ENCODE results near the gene HCN2. TPM values are rescaled to one million over a fixed set of nuclear protein-coding genes. Genes with fewer than 3 reads are reported as not detected.
A peak's percentile ranks its signal among the peaks of the same experiment; 100 is the strongest.

The HCN2 gene
- total and polyA plus RNA-seq, 9 of the 15 experiments (the other 6 are each of a cell fraction or from before 2014, with no cell fraction given): 0.29 to 4.2 (median 0.82) TPM; not detected in 2

DNA sequence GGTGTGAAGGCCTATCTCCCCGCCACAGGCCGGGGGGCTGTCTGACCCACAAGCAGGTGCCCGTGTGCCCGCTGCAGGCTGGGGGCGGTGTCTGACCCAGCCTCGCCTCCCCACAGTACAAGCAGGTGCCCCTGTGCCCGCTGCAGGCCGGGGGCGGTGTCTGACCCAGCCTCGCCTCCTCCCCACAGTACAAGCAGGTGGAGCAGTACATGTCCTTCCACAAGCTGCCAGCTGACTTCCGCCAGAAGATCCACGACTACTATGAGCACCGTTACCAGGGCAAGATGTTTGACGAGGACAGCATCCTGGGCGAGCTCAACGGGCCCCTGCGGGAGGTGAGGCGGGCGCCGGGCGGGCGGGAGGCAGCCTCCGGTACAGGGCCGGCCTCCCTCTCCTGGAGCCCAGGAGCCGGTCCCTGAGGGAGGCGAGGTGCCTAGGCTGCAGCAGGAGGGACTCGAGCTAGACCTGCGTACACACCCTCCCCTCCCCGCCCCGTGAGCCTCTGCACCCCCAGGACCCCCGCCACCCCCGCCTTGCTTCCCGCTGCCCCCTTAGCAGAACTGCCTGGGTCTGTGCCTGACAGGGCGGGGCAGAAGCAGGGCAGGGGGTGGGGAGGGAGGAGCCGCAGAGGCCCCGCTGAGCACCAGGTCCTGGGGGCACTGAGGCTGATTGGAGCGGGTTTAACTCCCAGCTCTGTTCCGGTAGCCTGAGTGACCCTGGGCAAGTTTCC, 20.6 kb downstream of the HCN2 start (continued):
- no peak for TF ChIP-seq HOMEZ (CRISPR knock-in tag; IDR thresholded peaks at IDR 0.05)
- TF ChIP-seq, protein P1, sequence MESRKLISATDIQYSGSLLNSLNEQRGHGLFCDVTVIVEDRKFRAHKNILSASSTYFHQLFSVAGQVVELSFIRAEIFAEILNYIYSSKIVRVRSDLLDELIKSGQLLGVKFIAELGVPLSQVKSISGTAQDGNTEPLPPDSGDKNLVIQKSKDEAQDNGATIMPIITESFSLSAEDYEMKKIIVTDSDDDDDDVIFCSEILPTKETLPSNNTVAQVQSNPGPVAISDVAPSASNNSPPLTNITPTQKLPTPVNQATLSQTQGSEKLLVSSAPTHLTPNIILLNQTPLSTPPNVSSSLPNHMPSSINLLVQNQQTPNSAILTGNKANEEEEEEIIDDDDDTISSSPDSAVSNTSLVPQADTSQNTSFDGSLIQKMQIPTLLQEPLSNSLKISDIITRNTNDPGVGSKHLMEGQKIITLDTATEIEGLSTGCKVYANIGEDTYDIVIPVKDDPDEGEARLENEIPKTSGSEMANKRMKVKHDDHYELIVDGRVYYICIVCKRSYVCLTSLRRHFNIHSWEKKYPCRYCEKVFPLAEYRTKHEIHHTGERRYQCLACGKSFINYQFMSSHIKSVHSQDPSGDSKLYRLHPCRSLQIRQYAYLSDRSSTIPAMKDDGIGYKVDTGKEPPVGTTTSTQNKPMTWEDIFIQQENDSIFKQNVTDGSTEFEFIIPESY (CRISPR knock-in tag; IDR thresholded peaks at IDR 0.05): 0 out of 2 replicates have a peak, but pooled peaks have one; percentile 12
- no peak for TF ChIP-seq NRF1 (conservative IDR thresholded peaks at IDR 0.05 in 1 of 2, IDR thresholded peaks at IDR 0.05 in 1 of 2)
- TF ChIP-seq PRMT5 (CRISPR knock-in tag; IDR thresholded peaks at IDR 0.05): no peak
- TF ChIP-seq PCBP2 (IDR thresholded peaks at IDR 0.05; ENCODE audit: low read depth, low read length, poor library complexity, severe bottlenecking): no peak
- no peak for TF ChIP-seq SRSF9 (IDR thresholded peaks at IDR 0.05; ENCODE audit: borderline replicate concordance, low read depth, low read length)
- TF ChIP-seq PBX2 (CRISPR knock-in tag; IDR thresholded peaks at IDR 0.05; ENCODE audit: low read depth): no peak
- no peak for TF ChIP-seq PBX2 (tag; conservative IDR thresholded peaks at IDR 0.05; ENCODE audit: low read depth)
- no peak for TF ChIP-seq SAFB (IDR thresholded peaks at IDR 0.05; ENCODE audit: borderline replicate concordance, low read depth, low read length)
- TF ChIP-seq POLR2G (IDR thresholded peaks at IDR 0.05; ENCODE audit: low read depth, low read length): peak; percentile 2; the same call in 1 of the 2 replicates
- TF ChIP-seq CAMTA2 (CRISPR knock-in tag; conservative IDR thresholded peaks at IDR 0.05): no peak
- peak; percentile 0 for TF ChIP-seq FIP1L1 (IDR thresholded peaks at IDR 0.05; ENCODE audit: low read depth, low read length, poor library complexity, severe bottlenecking)
- TF ChIP-seq ZFPM2 (CRISPR knock-in tag; IDR thresholded peaks at IDR 0.05): no peak
- 0 out of 4 replicates have a peak, but pooled peaks of 1 of the 2 experiments have one; percentile 48 for TF ChIP-seq KDM1A (IDR thresholded peaks at IDR 0.05)
- TF ChIP-seq SAFB2 (IDR thresholded peaks at IDR 0.05; ENCODE audit: borderline replicate concordance, low read depth, low read length, severe bottlenecking): no peak
- TF ChIP-seq L3MBTL2 (IDR thresholded peaks at IDR 0.05): no peak
- peak; percentile 20; the same call in 1 of the 2 replicates for TF ChIP-seq CBFA2T3 (IDR thresholded peaks at IDR 0.05)
- no peak for TF ChIP-seq BRCA1 (IDR thresholded peaks at IDR 0.05)
- no peak for TF ChIP-seq BRCA1 (CRISPR knock-in tag; IDR thresholded peaks at IDR 0.05)
- TF ChIP-seq XRCC5 (IDR thresholded peaks at IDR 0.05; ENCODE audit: low read depth, low read length): 0 out of 2 replicates have a peak, but pooled peaks have one; percentile 61
- TF ChIP-seq, protein P2, sequence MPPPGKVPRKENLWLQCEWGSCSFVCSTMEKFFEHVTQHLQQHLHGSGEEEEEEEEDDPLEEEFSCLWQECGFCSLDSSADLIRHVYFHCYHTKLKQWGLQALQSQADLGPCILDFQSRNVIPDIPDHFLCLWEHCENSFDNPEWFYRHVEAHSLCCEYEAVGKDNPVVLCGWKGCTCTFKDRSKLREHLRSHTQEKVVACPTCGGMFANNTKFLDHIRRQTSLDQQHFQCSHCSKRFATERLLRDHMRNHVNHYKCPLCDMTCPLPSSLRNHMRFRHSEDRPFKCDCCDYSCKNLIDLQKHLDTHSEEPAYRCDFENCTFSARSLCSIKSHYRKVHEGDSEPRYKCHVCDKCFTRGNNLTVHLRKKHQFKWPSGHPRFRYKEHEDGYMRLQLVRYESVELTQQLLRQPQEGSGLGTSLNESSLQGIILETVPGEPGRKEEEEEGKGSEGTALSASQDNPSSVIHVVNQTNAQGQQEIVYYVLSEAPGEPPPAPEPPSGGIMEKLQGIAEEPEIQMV (tag; conservative IDR thresholded peaks at IDR 0.05; ENCODE audit: low read depth): no peak
